Sigmoid colon (tissue), 4 donors: ENCODE data around the gene OR4S1.

ENCODE experiments used
- CTCF ChIP-seq, 4 experiments: fragments of 450-650 bp in 3 of 4; fragments of 200-600 bp in 1 of 4; IDR thresholded peaks; one replicate each; pipeline ENCODE4 v1.5.1; 2016 to 2019; ENCODE audit warnings: antibody characterized with exemption in 4 of 4, mild to moderate bottlenecking in 3 of 4, moderate library complexity in 2 of 4
- EP300 ChIP-seq, 4 donors: sonication (generic); formaldehyde crosslinking; IDR thresholded peaks; one replicate each; pipeline ENCODE4 v1.6.1; 2017; ENCODE audit warnings: antibody characterized with exemption in 4 of 4
- POLR2A ChIP-seq, 2 donors: fragments of 450-650 bp; IDR thresholded peaks; one replicate each; pipeline ENCODE4 v1.6.1; 2016; ENCODE audit warnings: antibody characterized with exemption in 2 of 2, mild to moderate bottlenecking in 2 of 2, moderate library complexity in 2 of 2
- POLR2AphosphoS5 ChIP-seq, 4 donors: sonication (generic); formaldehyde crosslinking; IDR thresholded peaks; one replicate each; pipeline ENCODE4 v1.6.1; 2017; ENCODE audit warnings: antibody characterized with exemption in 4 of 4

GRCh38 chr11:48354677-48355076, 48.7 kb downstream of the OR4S1 start:
- TF ChIP-seq CTCF (IDR thresholded peaks at IDR 0.05) (no peak), POLR2AphosphoS5 (IDR thresholded peaks at IDR 0.05) (no peak), POLR2A (IDR thresholded peaks at IDR 0.05) (no peak), EP300 (IDR thresholded peaks at IDR 0.05) (no peak)
